HepG2 (cell line): ENCODE data around the gene PTCD2.

ENCODE experiments used
- BRCA1 ChIP-seq: sonication (generic); formaldehyde crosslinking; IDR thresholded peaks from 2 replicates; pipeline ENCODE4 v1.4.0; 2020; ENCODE audit warnings: missing genetic modification reagents
- CREM ChIP-seq, 2 experiments: sonication (generic) in 1 of 2; formaldehyde crosslinking in 1 of 2; IDR thresholded peaks; 2 replicates each; pipeline versions ENCODE4 v1.4.0 to v1.6.1; 2016 to 2020; ENCODE audit warnings: antibody characterized with exemption in 1 of 2, mild to moderate bottlenecking in 1 of 2, missing genetic modification reagents in 1 of 2
- CTCF ChIP-seq: sonication (generic); formaldehyde crosslinking; IDR thresholded peaks from 2 replicates; pipeline ENCODE4 v1.5.0; 2020; ENCODE audit warnings: mild to moderate bottlenecking, missing genetic modification reagents, moderate library complexity
- EZH2 ChIP-seq: conservative IDR thresholded peaks from 2 replicates; pipeline ENCODE4 v1.6.1; 2012; ENCODE audit warnings: mild to moderate bottlenecking, low read depth, low read length, moderate library complexity
- FOXO4 ChIP-seq: sonication (generic); formaldehyde crosslinking; conservative IDR thresholded peaks from 2 replicates; pipeline ENCODE4 v1.8.1; 2023; ENCODE audit warnings: missing genetic modification reagents
- HNF4G ChIP-seq, 2 experiments: sonication (generic) in 1 of 2; formaldehyde crosslinking in 1 of 2; IDR thresholded peaks; 2 replicates each; pipeline versions ENCODE4 v1.4.0 to v1.6.1; 2011 to 2020; ENCODE audit warnings: borderline replicate concordance in 2 of 2, low read depth in 2 of 2, mild to moderate bottlenecking in 2 of 2, low read length in 1 of 2, missing genetic modification reagents in 1 of 2, moderate library complexity in 1 of 2
- IKZF1 ChIP-seq: fragments of 450-650 bp; IDR thresholded peaks from 2 replicates; pipeline ENCODE4 v1.7.1; 2016
- POLR2A ChIP-seq, 2 experiments: IDR thresholded peaks; 2 replicates each; pipeline ENCODE4 v1.6.1; 2011; ENCODE audit warnings: low read depth in 2 of 2, low read length in 2 of 2, mild to moderate bottlenecking in 1 of 2, moderate library complexity in 1 of 2; ENCODE audit not compliant: insufficient read depth in 1 of 2
- SAFB2 ChIP-seq: sonication (generic); formaldehyde crosslinking; IDR thresholded peaks from 2 replicates; pipeline ENCODE4 v1.5.1; 2020; ENCODE audit warnings: missing genetic modification reagents, low read depth, mild to moderate bottlenecking, borderline replicate concordance
- SIN3A ChIP-seq: IDR thresholded peaks from 2 replicates; pipeline ENCODE4 v1.6.1; 2011; ENCODE audit warnings: low read depth, mild to moderate bottlenecking, control low read depth, low read length, borderline replicate concordance
- THAP11 ChIP-seq: IDR thresholded peaks from 2 replicates; pipeline ENCODE4 v1.6.1; 2016; ENCODE audit warnings: missing biosample characterization, missing genetic modification reagents
- ZNF274 ChIP-seq: sonication (generic); formaldehyde crosslinking; IDR thresholded peaks from 2 replicates; pipeline ENCODE4 v1.5.1; 2020; ENCODE audit warnings: mild to moderate bottlenecking, missing genetic modification reagents

DNA sequence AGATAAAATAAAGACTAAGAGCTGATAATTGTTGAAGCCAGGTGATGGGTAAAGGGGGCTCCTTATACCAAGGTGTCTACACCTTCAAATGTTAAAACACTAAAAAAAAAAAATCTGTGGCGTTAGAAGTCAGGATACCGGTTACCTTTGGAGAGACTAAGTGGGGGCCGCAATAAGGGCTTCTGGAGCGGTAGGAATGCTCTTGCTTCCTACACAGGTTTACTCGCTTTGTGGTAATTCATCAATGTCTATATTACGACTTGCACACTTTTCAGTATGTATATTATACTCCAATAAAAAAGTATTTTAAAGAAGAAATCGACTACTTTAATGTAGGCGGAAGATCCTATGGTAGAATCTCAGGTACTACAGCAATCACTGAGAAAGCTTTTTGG lies 12.6 kb upstream of the PTCD2 start:
- no peak for TF ChIP-seq BRCA1 (CRISPR knock-in tag)
- TF ChIP-seq SAFB2 (CRISPR knock-in tag): no peak
- TF ChIP-seq SIN3A: no peak
- TF ChIP-seq ZNF274: no peak
- no peak for TF ChIP-seq EZH2
- TF ChIP-seq HNF4G (IDR thresholded peaks at IDR 0.05; ENCODE audit: borderline replicate concordance, low read depth, low read length): no peak
- no peak for TF ChIP-seq HNF4G (CRISPR knock-in tag; IDR thresholded peaks at IDR 0.05; ENCODE audit: borderline replicate concordance, low read depth)
- no peak for TF ChIP-seq CTCF (CRISPR knock-in tag)
- TF ChIP-seq THAP11: no peak
- no peak for TF ChIP-seq IKZF1
- no peak for TF ChIP-seq FOXO4
- TF ChIP-seq CREM (IDR thresholded peaks at IDR 0.05): no peak
- no peak for TF ChIP-seq CREM (CRISPR knock-in tag; IDR thresholded peaks at IDR 0.05)
- TF ChIP-seq POLR2A (IDR thresholded peaks at IDR 0.05; ENCODE audit: insufficient read depth in 1 of 2, low read depth in 2 of 2, low read length in 2 of 2): no peak
